ENCODE measurements around the gene CWC25.
"Not testable (repeated sequence)": the region's sequence is repeated elsewhere in the genome, so short reads cannot be mapped to it uniquely, and the experiment has no call there.

GRCh38 chr17:38855101-38855714 lies 30.1 kb upstream of the CWC25 start:
- not testable (repeated sequence) for TF ChIP-seq CTCF (optimal IDR thresholded peaks at IDR 0.05 in 1 of 3, IDR thresholded peaks at IDR 0.05 in 1 of 3, conservative IDR thresholded peaks at IDR 0.05 in 1 of 3; ENCODE audit: extremely low read depth in 1 of 3, insufficient read depth in 2 of 3, low read length in 3 of 3); EZH2 (IDR thresholded peaks at IDR 0.05; ENCODE audit: low read length)
